Heart left ventricle (tissue), 16 donors: ENCODE measurements around the gene PUM1. TPM values are rescaled to one million over a fixed set of nuclear protein-coding genes. Genes with fewer than 3 reads are reported as not detected.
"Not testable (repeated sequence)": the region's sequence is repeated elsewhere in the genome, so short reads cannot be mapped to it uniquely, and the experiment has no call there.

Experiments used
- ATAC-seq, 4 donors: fragments of 200-7000 bp; cut with Tn5 transposase; one replicate each; pipeline ENCODE4 v1.9.1; 2020 to 2022; ENCODE audit warnings: moderate library complexity in 4 of 4, mild to moderate bottlenecking in 3 of 4, moderate number of reproducible peaks in 1 of 4
- DNase-seq, 5 donors: peaks; one replicate each; pipeline ENCODE4 v3.0.0-alpha.2; 2020
- H3K27ac ChIP-seq, 12 donors: fragments of 200-600 bp; sonication (generic) in 4 of 12; one replicate each; pipeline versions ENCODE4 v1.5.0 to v1.8.0; 2016 to 2022; ENCODE audit warnings: mild to moderate bottlenecking in 2 of 12
- H3K27me3 ChIP-seq, 9 donors: fragments of 200-600 bp; sonication (generic) in 2 of 9; one replicate each; pipeline versions ENCODE4 v1.5.1 to v1.8.0; 2016 to 2022; ENCODE audit warnings: mild to moderate bottlenecking in 3 of 9
- H3K36me3 ChIP-seq, 9 donors: fragments of 200-600 bp; sonication (generic) in 2 of 9; one replicate each; pipeline versions ENCODE4 v1.5.0 to v1.8.0; 2018 to 2022; ENCODE audit warnings: mild to moderate bottlenecking in 2 of 9
- H3K4me1 ChIP-seq, 12 donors: fragments of 200-600 bp; sonication (generic) in 4 of 12; one replicate each; pipeline versions ENCODE4 v1.5.0 to v1.8.0; 2016 to 2022; ENCODE audit warnings: mild to moderate bottlenecking in 3 of 12
- H3K4me3 ChIP-seq, 12 donors: fragments of 200-600 bp; sonication (generic) in 4 of 12; one replicate each; pipeline versions ENCODE4 v1.5.0 to v1.8.0; 2017 to 2022; ENCODE audit warnings: mild to moderate bottlenecking in 9 of 12, moderate library complexity in 4 of 12
- H3K9me3 ChIP-seq, 12 donors: fragments of 200-600 bp; sonication (generic) in 4 of 12; one replicate each; pipeline versions ENCODE4 v1.5.0 to v1.8.0; 2016 to 2022; ENCODE audit warnings: mild to moderate bottlenecking in 1 of 12
- CTCF ChIP-seq, 12 donors: fragments of 200-600 bp; sonication (generic) in 4 of 12; IDR thresholded peaks; one replicate each; pipeline versions ENCODE4 v1.5.0 to v1.8.0; 2018 to 2022; ENCODE audit warnings: antibody characterized with exemption in 12 of 12, mild to moderate bottlenecking in 5 of 12
- POLR2A ChIP-seq, 2 donors: fragments of 450-650 bp; IDR thresholded peaks; one replicate each; pipeline ENCODE4 v1.6.1; 2017; ENCODE audit warnings: antibody characterized with exemption in 2 of 2, mild to moderate bottlenecking in 2 of 2, moderate library complexity in 2 of 2
- WGBS, 4 donors: extraction: QIAGEN DNeasy Blood & Tissue Kit in 2 of 4; methylation state at CpG; one replicate each; pipeline versions ENCODE4 v1.1.5 to v1.1.7; 2013 to 2018; 5-methylcytosine and 5-hydroxymethylcytosine counted together
- intact Hi-C, 10 donors: fragments of 100-400 bp; cut with DNase I; formaldehyde crosslinking; loops; one replicate each; pipeline versions ENCODE4 v1.11.1 to v1.14.2; 2022
- polyA plus RNA-seq, 2 donors: library from polyadenylated mRNA; stranded (reverse); fragments of 200-250 nt; gene quantifications; one replicate each; pipeline ENCODE4 v1.2.3, GENCODE V29; 2013
- total RNA-seq, 9 donors: library from RNA; depleted of rRNA in 2 of 9; stranded (reverse); fragments of >200 nt in 2 of 9; fragmentation: NEBNext Ultra II Directional in 3 of 9; extraction: Animal tissue kit (Norgen Biotek cat#: 25700) in 3 of 9; gene quantifications; one replicate each; pipeline versions ENCODE4 v1.1.0 to v1.2.4, GENCODE V29; 2016 to 2023
- donor health status: ischemic (EF 13 %, LVEDD 7.1; RV severe dilation, severe dysfunction).
- donor health status: healthy with polysubstance abuse.
- donor health status: DM: no; HTN: yes; CAD: no.
- donor health status: DM: no; HTN: no; CAD: no.
- donor health status: ischemic (EF 25% LVEDD 6.9; RV normal size, moderate dysfunction).
- donor health status: ischemic (EF 25% LVEDD 5.7; RV mildly dilated, moderate dysfunction).
- donor health status: healthy.
- donor health status: DM: yes; HTN: yes; CAD: no.
- donor health status: ischemic (EF 35%, LVEDD 5.7; RV mildly dilated, moderate dysfunction).
- donor health status: nonischemic (EF 11% LVEDD 7.7; RV severe dilation, severe dysfunction).
- donor health status: DM: yes; HTN: yes; CAD: no.
- donor health status: PGD.
- donor health status: ischemic (EF 29% LVEDD 5.4; RV normal size, mild dysfunction).
- donor health status: nonischemic (EF 23%, LVEDD 6.1; RV moderate dilation, normal function).

The PUM1 gene
- total and polyA plus RNA-seq, 11 donors: 19.2 to 96.3 (median 70.7) TPM

GRCh38 chr1:30950053-30950452 lies 115.5 kb downstream of the PUM1 start:
- Histone ChIP-seq H3K4me3 (no peak overlapping the region), H3K4me1 (peaks cover 0 to 2% (median 0%) of the 10 kb centered on the region in 12 donors), H3K36me3 (peaks cover 0 to 95% (median 92%) of the 10 kb centered on the region in 9 donors), H3K27me3 (no peaks in the 10 kb centered on the region), H3K9me3 (no peaks in the 10 kb centered on the region), H3K27ac (no peak overlapping the region)
- intact Hi-C loops: no loop called here
- ATAC-seq (no peak), DNase-seq (no peak)
- 91 to 96% (median 95%) methylated on average over 5 of the region's 5 CpGs for WGBS, 4 donors
- TF ChIP-seq CTCF (IDR thresholded peaks at IDR 0.05) (no peak), POLR2A (IDR thresholded peaks at IDR 0.05) (no peak)

- H3K27ac ChIP-seq, H3K4me3 ChIP-seq, H3K9me3 ChIP-seq, H3K4me1 ChIP-seq, H3K27me3 ChIP-seq, DNase-seq, intact Hi-C loops: not testable (repeated sequence)
- WGBS, 4 donors: no CpG with 5 or more reads among the region's 1 CpG
- peak in 2 of 4 donors; percentile 9 to 18 for ATAC-seq
- H3K36me3 ChIP-seq: peaks cover 0 to 95% (median 92%) of the 10 kb centered on the region in 9 donors
Observed at GRCh38 chr1:30949487-30949838, 116.1 kb downstream of the PUM1 start.

- H3K9me3 ChIP-seq, H3K27me3 ChIP-seq, DNase-seq, H3K4me1 ChIP-seq, intact Hi-C loops, H3K4me3 ChIP-seq, H3K27ac ChIP-seq: not testable (repeated sequence)
- 38 to 52% (median 41%) methylated on average over 1 to 2 of the region's 5 CpGs for WGBS, 4 donors
- H3K36me3 ChIP-seq: peaks cover 0 to 95% (median 92%) of the 10 kb centered on the region in 9 donors
- peak in 2 of 4 donors; percentile 7 to 20 for ATAC-seq
Observed at GRCh38 chr1:30948813-30949486, 116.6 kb downstream of the PUM1 start.

GRCh38 chr1:30948278-30948677 lies 117.2 kb downstream of the PUM1 start:
- Histone ChIP-seq H3K9me3 (no peaks in the 10 kb centered on the region), H3K4me1 (peaks cover 0 to 2% (median 0%) of the 10 kb centered on the region in 12 donors), H3K27ac (no peak overlapping the region), H3K27me3 (no peaks in the 10 kb centered on the region), H3K36me3 (peaks cover 0 to 95% (median 92%) of the 10 kb centered on the region in 9 donors), H3K4me3 (no peak overlapping the region)
- DNase-seq (no peak), ATAC-seq (no peak)
- TF ChIP-seq POLR2A (IDR thresholded peaks at IDR 0.05): no peak
- 92 to 94% (median 93%) methylated on average over 3 of the region's 3 CpGs for WGBS, 4 donors
- intact Hi-C loops: no loop called here

- ATAC-seq (no peak), DNase-seq (no peak)
- intact Hi-C loops: no loop called here
- TF ChIP-seq CTCF (IDR thresholded peaks at IDR 0.05): no peak
- no peak for TF ChIP-seq POLR2A (IDR thresholded peaks at IDR 0.05)
- no peaks in the 10 kb centered on the region for H3K27me3 ChIP-seq
- H3K9me3 ChIP-seq: no peaks in the 10 kb centered on the region
- no peak overlapping the region for H3K4me3 ChIP-seq
- H3K27ac ChIP-seq: no peak overlapping the region
- peaks cover 0 to 9% (median 0%) of the 10 kb centered on the region in 12 donors for H3K4me1 ChIP-seq
- peaks cover 0 to 95% (median 93%) of the 10 kb centered on the region in 9 donors for H3K36me3 ChIP-seq
Observed at GRCh38 chr1:30947212-30947611, 118.3 kb downstream of the PUM1 start.
